Testis (tissue), 2 donors: ENCODE measurements around the gene SLC25A34.

Source experiments
- POLR2A ChIP-seq: fragments of 450-650 bp; IDR thresholded peaks from one replicate; pipeline ENCODE4 v1.6.1; 2017; ENCODE audit warnings: antibody characterized with exemption, mild to moderate bottlenecking, moderate library complexity
- TF ChIP-seq, protein P1 (sequence below), 3 experiments: fragments of 450-650 bp in 2 of 3; fragments of 200-600 bp in 1 of 3; sonication (generic) in 1 of 3; IDR thresholded peaks; one replicate each; pipeline ENCODE4 v1.5.1; 2016 to 2019; ENCODE audit warnings: antibody characterized with exemption in 3 of 3, mild to moderate bottlenecking in 2 of 3, moderate library complexity in 1 of 3

DNA sequence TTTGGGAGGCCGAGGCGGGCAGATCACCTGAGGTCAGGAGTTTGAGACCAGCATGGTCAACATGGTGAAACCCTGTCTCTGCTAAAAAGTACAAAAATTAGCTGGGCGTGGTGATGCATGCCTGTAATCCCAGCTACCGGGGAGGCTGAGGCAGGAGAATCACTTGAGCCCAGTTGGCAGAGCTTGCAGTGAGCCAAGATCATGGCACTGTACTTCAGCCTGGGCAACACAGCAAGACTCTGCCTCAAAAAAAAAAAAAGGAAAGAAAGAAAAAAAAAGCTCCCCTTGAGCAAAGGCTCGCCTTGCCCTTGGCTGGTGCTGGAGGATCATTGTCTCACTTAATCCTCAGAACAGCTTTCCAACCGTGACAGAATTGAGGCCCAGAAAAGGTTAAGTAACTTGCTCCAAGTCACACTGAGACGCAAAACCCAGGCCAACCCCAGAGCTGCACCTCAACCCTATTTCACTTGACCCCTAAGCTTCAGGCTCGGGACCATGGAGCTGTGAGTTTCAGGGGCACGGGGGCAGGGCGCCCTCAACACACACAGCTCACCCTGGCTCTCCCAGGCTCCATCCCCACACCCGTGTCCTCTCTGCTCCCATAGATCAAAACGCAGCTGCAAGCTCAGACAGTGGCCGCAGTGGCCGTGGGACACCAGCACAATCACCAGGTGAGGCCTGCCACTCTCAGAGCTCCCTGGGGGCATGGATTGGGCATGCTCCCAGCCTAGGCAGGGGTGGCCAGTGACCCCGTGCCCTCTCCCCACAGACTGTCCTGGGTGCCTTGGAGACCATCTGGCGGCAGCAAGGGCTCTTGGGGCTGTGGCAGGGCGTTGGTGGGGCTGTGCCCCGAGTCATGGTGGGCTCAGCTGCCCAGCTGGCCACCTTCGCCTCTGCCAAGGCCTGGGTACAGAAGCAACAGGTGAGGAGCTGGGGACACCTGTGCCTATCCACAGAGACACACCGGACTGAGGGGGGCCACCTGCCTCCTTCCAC is 1.6 kb downstream of the SLC25A34 start:
- TF ChIP-seq, protein P1, sequence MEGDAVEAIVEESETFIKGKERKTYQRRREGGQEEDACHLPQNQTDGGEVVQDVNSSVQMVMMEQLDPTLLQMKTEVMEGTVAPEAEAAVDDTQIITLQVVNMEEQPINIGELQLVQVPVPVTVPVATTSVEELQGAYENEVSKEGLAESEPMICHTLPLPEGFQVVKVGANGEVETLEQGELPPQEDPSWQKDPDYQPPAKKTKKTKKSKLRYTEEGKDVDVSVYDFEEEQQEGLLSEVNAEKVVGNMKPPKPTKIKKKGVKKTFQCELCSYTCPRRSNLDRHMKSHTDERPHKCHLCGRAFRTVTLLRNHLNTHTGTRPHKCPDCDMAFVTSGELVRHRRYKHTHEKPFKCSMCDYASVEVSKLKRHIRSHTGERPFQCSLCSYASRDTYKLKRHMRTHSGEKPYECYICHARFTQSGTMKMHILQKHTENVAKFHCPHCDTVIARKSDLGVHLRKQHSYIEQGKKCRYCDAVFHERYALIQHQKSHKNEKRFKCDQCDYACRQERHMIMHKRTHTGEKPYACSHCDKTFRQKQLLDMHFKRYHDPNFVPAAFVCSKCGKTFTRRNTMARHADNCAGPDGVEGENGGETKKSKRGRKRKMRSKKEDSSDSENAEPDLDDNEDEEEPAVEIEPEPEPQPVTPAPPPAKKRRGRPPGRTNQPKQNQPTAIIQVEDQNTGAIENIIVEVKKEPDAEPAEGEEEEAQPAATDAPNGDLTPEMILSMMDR (IDR thresholded peaks at IDR 0.05), result no peak
- no peak for TF ChIP-seq POLR2A
